Panc1 (cell line): Measurements from ENCODE around the gene P2RY11.

Source experiments
- CTCF ChIP-seq: fragments of 450-650 bp; IDR thresholded peaks from 2 replicates; pipeline ENCODE4 v1.5.1; 2017; ENCODE audit warnings: mild to moderate bottlenecking
- POLR2AphosphoS5 ChIP-seq: IDR thresholded peaks from 2 replicates; pipeline ENCODE4 v1.6.1; 2012; ENCODE audit warnings: mild to moderate bottlenecking, low read depth, low read length, moderate library complexity
- SIN3A ChIP-seq: IDR thresholded peaks from 2 replicates; pipeline ENCODE4 v1.6.1; 2012; ENCODE audit warnings: low read depth, mild to moderate bottlenecking, low read length, moderate library complexity, borderline replicate concordance; ENCODE audit not compliant: insufficient read depth
- TCF7L2 ChIP-seq: IDR thresholded peaks from 2 replicates; pipeline ENCODE4 v1.6.1; 2011; ENCODE audit warnings: mild to moderate bottlenecking, low read depth, low read length, inconsistent platforms
- TF ChIP-seq, protein P1 (sequence below), 2 experiments: IDR thresholded peaks; 2 replicates each; pipeline ENCODE4 v1.6.1; 2011 to 2012; ENCODE audit warnings: low read depth in 2 of 2, control low read depth in 1 of 2, low read length in 1 of 2, mild to moderate bottlenecking in 1 of 2, moderate library complexity in 1 of 2; ENCODE audit not compliant: insufficient read depth in 1 of 2

DNA sequence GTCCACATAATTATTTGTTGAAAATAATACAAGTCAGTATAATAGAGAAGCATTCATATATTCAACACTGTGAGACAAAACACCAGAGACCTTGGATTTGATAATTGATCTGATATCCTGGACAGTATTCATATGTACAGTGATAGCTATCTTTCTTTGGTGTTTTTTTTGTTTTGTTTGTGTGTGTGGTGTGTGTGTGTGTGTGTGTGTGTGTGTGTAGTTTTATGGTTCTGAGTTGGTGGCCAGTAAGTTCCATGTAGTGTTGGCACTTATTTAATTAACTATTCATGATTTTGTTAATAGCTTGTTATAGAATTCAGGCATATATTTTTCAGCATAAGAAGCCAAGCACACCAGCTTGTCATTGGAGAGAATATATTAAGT, 7.4 kb upstream of the P2RY11 start:
- TF ChIP-seq CTCF = no peak
- no peak for TF ChIP-seq POLR2AphosphoS5
- TF ChIP-seq, protein P1, sequence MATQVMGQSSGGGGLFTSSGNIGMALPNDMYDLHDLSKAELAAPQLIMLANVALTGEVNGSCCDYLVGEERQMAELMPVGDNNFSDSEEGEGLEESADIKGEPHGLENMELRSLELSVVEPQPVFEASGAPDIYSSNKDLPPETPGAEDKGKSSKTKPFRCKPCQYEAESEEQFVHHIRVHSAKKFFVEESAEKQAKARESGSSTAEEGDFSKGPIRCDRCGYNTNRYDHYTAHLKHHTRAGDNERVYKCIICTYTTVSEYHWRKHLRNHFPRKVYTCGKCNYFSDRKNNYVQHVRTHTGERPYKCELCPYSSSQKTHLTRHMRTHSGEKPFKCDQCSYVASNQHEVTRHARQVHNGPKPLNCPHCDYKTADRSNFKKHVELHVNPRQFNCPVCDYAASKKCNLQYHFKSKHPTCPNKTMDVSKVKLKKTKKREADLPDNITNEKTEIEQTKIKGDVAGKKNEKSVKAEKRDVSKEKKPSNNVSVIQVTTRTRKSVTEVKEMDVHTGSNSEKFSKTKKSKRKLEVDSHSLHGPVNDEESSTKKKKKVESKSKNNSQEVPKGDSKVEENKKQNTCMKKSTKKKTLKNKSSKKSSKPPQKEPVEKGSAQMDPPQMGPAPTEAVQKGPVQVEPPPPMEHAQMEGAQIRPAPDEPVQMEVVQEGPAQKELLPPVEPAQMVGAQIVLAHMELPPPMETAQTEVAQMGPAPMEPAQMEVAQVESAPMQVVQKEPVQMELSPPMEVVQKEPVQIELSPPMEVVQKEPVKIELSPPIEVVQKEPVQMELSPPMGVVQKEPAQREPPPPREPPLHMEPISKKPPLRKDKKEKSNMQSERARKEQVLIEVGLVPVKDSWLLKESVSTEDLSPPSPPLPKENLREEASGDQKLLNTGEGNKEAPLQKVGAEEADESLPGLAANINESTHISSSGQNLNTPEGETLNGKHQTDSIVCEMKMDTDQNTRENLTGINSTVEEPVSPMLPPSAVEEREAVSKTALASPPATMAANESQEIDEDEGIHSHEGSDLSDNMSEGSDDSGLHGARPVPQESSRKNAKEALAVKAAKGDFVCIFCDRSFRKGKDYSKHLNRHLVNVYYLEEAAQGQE (IDR thresholded peaks at IDR 0.05; ENCODE audit: insufficient read depth in 1 of 2, low read depth in 2 of 2, low read length in 1 of 2) = no peak
- no peak for TF ChIP-seq TCF7L2
- no peak for TF ChIP-seq SIN3A
